Endometrial microvascular endothelial cells (primary cell): Measurements from ENCODE around the gene PLPP3. TPM values are rescaled to one million over a fixed set of nuclear protein-coding genes. Genes with fewer than 3 reads are reported as not detected.

Experiments
- in situ Hi-C: cut with HindIII; loops from 2 replicates; pipeline ENCODE4 v1.10.0; 2017; ENCODE audit warnings: low sequenced_read_pairs, low pct_unique_long_range_greater_than_20kb; ENCODE audit errors: inconsistent ontology term
- total RNA-seq: library from RNA; depleted of rRNA; stranded (reverse); fragments of >200 nt; gene quantifications from one replicate; pipeline ENCODE4 v1.2.3, GENCODE V29; 2015; ENCODE audit errors: inconsistent ontology term

PLPP3 gene
- total RNA-seq, 1 donor from 2014 or later: 14.1 TPM

GRCh38 chr1:56578138-56578962, 1.0 kb downstream of the PLPP3 start:
- in situ Hi-C loops: no loop called here

- in situ Hi-C loops: no loop called here
Observed at GRCh38 chr1:56577406-56578137, 1.8 kb downstream of the PLPP3 start.

DNA sequence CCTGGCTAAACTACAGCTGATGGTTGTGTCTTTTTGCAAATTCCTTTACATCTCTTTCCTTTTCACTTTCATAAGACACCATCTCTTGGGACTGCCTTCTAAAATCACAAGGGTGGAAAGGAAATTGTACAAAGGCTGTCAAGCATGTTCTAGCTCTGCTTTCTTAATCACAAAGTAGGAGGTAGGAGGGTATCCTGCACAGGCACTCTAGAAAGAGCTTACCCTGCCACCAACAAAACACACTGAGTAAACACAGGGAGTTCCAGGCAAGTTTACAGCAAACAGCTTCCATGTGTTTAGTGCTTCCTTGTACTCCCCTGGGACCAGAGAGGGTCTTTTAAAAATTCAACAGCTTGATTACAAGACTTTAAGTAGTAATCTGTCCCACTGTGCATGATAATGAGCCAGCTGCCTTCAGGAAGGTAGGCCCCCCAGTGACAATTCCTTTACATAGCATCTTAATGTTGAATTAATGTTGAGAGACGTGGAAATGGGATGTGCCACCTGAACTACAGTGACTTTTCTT, 2.4 kb downstream of the PLPP3 start:
- in situ Hi-C loops: no loop called here

GRCh38 chr1:56575865-56576264, 3.5 kb downstream of the PLPP3 start:
- in situ Hi-C loops: no loop called here

DNA sequence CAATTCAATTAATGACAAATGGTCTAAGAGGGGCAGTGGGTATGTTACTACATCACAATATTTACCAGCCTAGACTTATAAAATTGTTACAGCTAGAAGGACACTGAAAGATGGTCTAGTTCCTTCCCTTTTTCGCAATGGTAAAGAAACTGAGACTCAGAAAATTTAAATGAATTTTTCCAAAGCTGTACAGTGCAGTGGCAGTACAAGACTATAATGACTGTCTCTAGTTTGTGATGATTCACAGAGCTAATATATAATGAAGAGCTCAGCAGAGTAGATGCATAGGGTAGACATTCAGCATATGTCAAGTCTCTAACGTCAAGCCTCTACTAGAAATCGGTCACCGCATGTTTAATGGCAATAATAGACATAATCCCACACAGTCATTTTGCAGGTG, 4.6 kb downstream of the PLPP3 start:
- in situ Hi-C loops: no loop called here

GRCh38 chr1:56573311-56573710, 6.1 kb downstream of the PLPP3 start:
- in situ Hi-C loops: no loop called here

- in situ Hi-C loops: no loop called here
Observed at GRCh38 chr1:56572334-56573050, 6.9 kb downstream of the PLPP3 start.

- in situ Hi-C loops: no loop called here
Observed at GRCh38 chr1:56571448-56571847, 7.9 kb downstream of the PLPP3 start.

- in situ Hi-C loops: no loop called here
Observed at GRCh38 chr1:56570924-56571372, 8.4 kb downstream of the PLPP3 start.

- in situ Hi-C loops: no loop called here
Observed at GRCh38 chr1:56569661-56570060, 9.7 kb downstream of the PLPP3 start.

DNA sequence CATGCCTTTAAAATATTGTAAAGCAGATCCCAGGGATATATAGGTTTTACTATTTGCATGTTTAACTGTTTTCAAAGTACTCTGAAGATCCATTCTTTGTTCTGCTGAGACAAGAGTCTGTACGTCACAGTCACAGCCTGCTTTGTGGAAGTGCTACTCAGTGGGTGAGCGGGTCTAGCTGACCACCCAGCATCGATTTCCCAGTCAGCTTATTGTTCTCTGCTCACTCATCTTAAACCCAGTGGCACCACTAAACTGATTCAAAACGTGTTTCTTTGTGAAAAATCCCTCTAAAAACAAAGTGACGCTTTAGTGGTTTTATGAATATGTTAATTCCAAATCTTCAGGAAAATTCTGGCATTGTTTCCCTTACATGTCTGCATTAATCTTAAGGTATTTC, 12.4 kb downstream of the PLPP3 start:
- in situ Hi-C loops: no loop called here

GRCh38 chr1:56566061-56566744, 13.2 kb downstream of the PLPP3 start:
- in situ Hi-C loops: no loop called here

- in situ Hi-C loops: no loop called here
Observed at GRCh38 chr1:56564615-56565014, 14.7 kb downstream of the PLPP3 start.

- in situ Hi-C loops: no loop called here
Observed at GRCh38 chr1:56563568-56563967, 15.8 kb downstream of the PLPP3 start.

- in situ Hi-C loops: no loop called here
Observed at GRCh38 chr1:56562891-56563452, 16.4 kb downstream of the PLPP3 start.

DNA sequence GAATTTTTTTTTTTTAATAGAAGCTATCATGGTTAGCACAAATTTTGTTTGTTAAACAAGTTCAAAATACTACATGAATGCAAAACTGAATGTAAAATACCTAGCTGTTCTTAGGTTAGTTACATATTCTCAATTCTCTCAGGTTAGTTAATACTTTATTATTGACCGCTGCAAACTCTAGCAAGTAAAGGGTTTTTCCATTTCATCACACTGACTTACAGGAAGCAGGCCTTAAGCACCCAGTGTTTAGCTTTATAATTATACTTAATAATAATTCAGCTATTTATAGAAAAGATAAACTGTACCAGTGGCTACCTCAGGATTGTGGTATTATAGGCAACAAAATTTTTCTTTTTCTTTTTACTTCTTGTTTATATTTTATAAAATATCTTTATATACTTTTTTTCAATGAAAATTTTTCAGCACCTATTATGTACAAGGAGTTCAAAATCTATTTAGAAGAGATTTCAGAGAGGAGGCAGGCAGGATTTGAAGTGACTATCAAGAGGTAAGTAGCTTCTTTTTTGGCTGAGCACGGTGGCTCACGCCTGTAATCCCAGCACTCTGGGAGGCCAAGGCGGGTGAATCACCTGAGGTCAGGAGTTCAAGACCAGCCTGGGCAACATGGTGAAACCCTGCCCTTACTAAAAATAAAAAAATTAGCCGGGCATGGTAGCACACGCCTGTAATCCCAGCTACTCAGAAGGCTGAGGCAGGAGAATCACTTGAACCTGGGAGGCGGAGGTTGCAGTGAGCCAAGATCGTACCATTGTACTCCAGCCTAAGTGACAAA, 17.9 kb downstream of the PLPP3 start:
- in situ Hi-C loops: no loop called here

GRCh38 chr1:56557746-56558145, 21.6 kb downstream of the PLPP3 start:
- in situ Hi-C loops: no loop called here

GRCh38 chr1:56555448-56555847, 23.9 kb downstream of the PLPP3 start:
- in situ Hi-C loops: no loop called here
